Inflammatory macrophage treated with lipopolysaccharide for 4 hours (primary cell): ENCODE data around the gene DPP7.
"Not testable (repeated sequence)": the region's sequence is repeated elsewhere in the genome, so short reads cannot be mapped to it uniquely, and the experiment has no call there.

Experiments used
- DNase-seq: peaks from one replicate; pipeline ENCODE4 v3.0.0-alpha.2; 2020

DPP7 gene

DNA sequence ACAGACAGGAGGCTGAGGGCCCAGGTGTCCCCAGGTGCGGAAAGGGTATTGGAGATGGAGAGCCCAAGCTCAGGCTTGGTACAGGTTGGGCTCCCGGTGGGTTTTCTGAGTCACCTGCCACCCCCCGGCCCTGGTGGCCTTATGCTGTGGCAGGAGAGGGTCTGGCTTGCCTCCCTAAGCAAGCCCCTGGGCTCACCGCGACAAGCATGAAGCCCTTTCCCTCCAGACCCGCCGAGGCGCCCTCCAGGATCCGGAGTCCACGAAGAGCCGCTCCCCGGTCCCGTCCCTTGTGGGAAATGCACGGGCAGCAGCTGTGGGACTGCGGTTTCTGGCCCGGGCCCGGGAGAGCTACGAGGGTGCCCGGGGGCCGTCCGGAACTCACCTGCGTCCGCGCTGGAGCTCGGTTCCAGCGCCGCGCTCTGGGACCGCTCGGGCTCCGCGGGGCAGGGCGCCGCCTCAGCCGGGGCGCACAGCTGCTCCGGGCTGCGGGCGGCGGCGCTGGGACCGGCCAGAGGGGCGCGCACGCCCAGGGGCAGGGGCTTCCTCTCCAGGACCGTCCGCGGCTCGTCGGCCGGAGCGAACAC is 44.9 kb downstream of the DPP7 start:
- no peak for DNase-seq

DNA sequence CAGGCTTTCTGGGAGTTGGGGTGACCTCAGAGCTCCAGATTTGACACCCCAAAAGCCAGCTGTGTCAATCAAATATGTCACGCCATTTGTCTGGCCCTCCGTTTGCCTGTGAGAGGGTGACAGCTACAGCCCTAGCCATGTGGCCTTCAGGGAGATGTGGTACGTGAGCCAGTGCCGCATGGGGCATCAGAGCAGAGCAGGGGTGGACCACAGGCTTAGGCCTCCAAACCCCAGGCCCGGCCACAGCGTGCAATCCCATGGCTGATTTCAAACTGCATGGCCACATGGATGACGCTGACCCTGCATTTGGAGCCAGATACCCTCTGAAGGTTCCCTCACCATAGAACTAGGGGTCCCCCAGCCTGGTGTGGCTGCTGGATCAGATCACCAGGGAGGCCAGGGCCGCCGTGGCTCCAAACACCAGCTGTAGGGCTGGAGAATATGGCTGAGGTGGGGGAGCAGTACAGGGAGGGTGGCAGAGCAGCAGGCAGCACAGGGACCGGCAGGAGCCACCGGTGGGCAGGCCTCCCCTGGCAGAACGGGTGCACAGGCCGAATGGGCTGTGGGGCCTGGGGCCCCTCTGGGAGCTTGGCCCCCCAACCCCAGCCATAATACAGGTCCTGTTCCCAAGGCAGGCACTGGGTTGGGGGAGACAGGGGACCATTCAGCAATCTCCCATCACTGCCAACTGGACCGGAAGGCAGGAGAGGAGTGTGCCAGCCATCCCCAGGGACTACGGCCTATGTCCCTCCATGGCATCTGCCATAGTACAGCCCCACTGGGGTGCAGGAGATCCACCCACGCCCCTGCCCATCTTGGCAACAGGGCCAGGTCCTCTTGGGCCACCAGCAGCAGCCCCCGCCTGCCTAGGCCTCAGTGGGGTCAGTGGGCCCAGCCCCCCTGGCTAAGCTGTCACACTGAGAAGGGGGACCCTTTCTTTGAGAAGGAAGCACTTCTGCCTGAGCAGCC is 45.7 kb downstream of the DPP7 start:
- no peak for DNase-seq

DNA sequence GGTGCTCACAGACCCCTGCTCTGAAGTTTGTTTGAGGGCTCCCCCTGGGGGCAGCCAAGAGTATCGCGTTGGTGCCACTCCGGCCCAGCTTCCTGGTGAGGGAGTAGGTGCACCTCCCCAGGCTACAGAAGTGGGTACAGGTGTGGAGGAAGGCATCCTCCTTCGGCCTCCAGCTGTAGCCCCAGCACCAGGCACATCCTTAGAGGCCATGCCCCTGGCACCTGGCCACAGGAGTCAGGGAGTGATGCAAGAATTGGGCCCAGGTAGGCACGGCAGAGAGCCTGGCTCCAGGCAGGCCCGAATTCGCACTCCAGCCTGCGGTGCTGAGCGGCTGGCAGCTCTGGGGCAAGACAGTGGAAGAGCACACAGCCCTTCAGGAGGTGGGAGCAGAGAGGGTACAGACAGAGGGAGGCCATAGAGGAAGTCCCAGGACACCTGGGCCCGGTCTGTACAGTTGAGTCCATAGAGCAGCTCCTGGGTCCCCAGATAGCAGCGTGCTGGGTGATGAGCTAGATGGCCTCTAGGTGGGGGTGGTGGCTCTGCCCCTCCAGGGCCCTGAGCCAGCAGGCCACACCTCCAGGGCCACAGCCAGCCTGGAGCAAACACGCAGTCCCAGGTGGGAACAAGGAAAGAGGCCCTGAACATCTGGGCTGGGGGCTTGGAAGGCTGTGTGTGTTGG is 46.5 kb downstream of the DPP7 start:
- DNase-seq, result peak; percentile 77

DNA sequence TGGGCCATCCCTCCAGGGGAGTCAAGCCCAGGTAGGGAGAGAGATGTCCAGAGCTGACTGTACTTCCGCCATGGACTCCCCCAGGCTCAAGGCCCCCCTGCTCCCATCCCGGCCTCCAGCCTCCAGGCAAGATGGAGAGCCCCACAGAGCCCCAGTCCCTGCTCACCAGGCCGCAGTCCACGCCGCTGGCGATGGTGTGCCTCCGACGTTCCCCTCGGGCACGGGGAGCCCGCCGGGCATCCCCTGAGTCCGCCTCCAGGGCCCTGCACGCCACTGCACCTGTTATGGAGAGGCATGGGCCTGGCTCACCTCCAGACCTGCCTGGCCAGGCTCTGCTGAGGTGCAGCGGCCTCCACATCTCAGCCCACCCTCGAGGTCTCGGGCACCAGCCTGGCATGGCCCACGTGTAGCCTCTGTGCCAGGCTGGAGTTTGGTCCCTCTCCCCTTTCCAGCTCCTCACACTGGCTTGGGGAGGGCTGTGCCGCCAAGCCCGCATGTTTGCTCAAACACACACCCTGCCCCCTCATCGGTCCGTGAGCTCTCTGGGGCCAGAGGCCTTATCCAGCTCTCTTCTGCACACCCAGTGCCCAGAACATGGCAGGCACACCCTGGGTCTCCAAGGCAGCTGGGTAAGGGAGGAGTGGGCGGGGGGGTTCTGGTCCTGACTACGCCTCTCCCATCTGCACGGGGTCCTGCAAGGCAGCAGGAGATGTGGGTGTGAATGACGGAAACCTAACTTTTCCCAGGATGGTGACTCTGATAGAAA is 48.3 kb downstream of the DPP7 start:
- no peak for DNase-seq

DNA sequence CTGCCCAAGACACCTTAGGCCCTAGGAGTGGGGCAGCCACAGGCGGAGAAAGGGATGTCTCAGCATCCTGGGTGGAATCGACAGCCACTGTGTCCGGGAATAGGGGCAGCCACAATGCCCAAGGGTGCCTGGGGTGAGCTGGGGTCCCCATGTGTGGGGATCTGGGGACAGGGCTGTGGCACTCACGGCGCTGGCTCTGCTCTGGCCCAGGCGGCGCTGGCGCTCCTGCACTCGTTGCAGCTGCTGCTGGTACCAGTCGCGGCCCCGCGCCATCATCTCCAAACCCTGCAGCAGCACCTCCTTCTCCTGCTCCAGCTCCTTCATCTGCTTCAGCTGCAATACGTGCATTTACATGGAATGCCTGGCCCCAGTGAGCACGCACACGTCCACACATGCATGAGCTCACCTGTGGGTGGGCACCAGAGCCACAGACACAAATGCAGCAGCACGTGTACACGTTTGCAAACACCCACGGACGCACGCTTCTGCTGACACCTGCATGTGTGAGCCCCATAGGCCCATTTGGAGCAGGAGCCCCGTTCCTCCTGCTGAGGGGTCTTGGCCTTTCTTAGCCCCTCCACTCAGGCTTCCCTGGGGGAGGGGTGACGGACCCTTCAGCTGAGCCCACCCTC is 49.1 kb downstream of the DPP7 start:
- no peak for DNase-seq

DNA sequence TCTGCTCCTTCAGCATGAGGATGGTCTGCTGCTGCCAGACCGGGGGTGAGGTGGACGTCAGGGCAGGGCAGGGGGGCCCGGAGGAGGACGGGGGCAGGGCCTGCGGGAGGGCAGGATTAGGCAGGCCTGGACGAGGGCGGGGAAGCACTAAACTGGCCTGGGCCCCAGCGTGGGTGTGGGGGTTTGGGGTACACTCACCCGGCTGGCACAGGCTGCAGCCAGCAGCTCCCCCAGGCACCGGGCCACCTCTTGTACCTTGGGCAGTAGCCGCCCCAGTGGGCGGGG is 49.7 kb downstream of the DPP7 start:
- no peak for DNase-seq

DNA sequence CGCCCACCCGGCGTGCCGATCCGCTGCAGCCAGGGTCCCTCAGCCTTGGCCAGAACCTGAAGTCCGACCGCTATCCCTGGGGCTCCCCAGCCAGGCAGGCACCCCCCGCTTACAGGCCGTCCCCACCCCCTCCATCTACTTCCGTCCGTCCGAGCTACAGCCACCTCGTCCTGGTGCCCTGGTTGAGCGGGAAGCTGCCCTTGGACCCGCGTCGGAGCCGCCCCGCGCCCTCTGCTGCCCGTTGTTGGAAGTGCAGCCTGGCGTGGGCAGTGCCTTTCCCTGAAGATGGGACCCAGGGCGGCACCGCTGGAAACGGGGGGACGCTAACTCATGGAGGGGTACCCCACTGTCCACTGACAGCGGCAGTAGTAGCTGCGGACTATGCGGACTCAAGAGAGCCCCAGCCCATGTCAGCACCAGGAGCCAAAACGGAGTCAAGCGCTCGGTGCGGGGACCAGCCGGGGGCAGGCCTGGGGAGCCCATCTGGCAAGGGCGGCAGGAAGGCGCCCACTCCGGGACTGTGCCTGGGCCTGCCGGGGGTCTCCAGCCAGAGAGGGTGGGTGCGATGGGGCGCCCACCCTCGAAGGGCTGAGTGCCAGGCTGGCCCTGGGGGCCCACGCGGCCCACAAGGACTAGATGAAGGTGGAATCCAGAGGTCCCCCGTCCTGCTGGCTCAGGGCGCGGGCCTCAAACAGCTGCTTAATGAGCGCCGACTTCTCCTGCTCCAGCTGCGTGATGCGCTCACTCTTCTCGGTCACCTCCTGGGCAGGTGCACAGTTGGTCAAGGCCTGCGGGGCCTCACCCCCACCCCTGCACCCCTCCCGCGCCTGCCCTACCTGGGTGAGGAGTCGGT is 50.3 kb downstream of the DPP7 start:
- DNase-seq, result peak; percentile 50

DNA sequence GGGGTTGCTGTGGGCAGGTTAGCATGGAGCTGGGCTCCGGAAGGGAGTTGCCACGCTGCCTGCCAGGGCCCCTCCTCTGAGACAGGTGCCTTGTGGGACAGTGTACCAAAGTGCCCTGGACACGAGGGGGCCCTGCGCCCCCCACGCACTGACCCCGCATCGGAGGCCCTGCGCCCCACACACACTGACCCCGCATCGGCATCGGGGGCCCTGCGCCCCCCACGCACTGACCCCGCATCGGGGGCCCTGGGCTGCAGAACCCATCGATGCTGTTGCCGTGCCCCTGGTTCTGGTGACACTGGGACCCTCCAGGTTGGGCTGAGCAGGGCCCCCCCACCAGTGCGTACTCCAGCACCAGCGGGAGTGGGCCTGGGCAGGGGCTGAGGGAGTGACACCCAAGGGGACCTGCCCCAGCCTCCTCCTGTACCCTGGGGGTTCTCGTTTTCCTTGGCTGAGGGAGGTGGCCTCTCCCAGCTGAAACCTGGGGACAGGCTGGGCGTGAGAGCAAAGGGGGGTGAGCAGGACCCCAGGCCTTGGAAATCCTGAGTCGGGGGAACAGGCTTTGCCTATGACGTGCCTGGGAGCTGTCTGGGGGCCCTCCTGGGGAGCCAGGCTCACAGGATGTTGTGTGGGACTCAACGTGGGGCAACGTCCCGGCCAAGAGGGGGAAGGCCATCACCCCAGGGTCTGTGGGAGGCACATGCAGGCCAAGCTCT is 51.1 kb downstream of the DPP7 start:
- DNase-seq, result no peak

DNA sequence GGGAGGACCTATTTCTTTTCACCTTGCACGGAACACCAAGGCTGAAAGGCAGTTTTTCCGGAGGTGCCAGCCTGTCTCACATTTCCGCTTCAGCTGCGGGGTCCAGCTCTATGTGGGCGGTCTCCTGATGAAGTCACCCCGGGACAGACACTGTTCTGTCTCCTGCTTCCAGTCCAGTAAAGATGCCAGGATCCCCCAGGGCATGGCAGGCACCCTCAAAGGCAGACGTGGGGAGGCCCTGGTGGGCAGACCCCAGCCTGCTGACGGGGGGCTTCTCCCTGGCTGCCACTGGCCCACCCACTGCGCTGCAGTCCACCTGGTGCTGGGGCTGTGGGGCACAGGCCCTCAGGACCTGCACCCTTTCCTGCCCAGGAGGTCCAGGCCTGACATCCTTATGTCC is 51.7 kb downstream of the DPP7 start:
- DNase-seq, result not testable (repeated sequence)

DNA sequence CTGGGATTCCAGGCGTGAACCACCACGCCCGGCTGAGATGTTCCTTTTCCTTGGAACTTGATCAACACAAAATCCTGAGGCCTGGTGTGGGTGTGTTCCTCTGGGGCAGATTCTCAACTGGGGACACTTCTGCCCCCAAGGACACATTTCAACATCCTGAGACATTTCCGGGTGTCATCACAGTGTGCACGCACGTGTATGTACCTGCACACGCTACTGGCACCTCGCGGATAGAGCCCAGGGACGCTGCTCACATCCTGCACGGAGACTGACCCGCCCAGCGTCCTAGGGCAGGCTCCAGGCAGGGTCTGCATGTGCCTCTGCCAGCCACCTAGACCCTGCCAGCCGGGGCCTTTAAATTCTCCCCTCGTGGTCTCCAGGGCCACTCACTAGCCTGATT is 52.1 kb downstream of the DPP7 start:
- DNase-seq, result no peak
